NCI-H2081 (cell line): ENCODE measurements around the gene PLAAT1.

ENCODE experiments used
- DNase-seq, 2 experiments: peaks; one replicate each; lab custom pipeline; 2025; lab: John Stamatoyannopoulos, UW

The PLAAT1 gene

GRCh38 chr3:193240850-193241706 lies at the start of gene PLAAT1:
PLAAT1 (plus strand) TSS chr3:193241222; CDS start chr3:193255651, 14,429 bp downstream.
- peak; percentile 95 to 97 for DNase-seq

- DNase-seq: no peak
Observed at GRCh38 chr3:193194371-193194770, 46.7 kb upstream of the PLAAT1 start.

- no peak for DNase-seq
Observed at GRCh38 chr3:193196746-193197145, 44.3 kb upstream of the PLAAT1 start.

GRCh38 chr3:193207290-193208273 lies 33.4 kb upstream of the PLAAT1 start:
- peak in 1 of 2 experiments; percentile 25 for DNase-seq

- DNase-seq: no peak
Observed at GRCh38 chr3:193210618-193211017, 30.4 kb upstream of the PLAAT1 start.

GRCh38 chr3:193211173-193211572 lies 29.8 kb upstream of the PLAAT1 start:
- no peak for DNase-seq

GRCh38 chr3:193211984-193212383 lies 29.0 kb upstream of the PLAAT1 start:
- DNase-seq: no peak

- no peak for DNase-seq
Observed at GRCh38 chr3:193212844-193213243, 28.2 kb upstream of the PLAAT1 start.

GRCh38 chr3:193214445-193214844 lies 26.6 kb upstream of the PLAAT1 start:
- no peak for DNase-seq

GRCh38 chr3:193225302-193226125 lies 15.5 kb upstream of the PLAAT1 start:
- DNase-seq: no peak

- DNase-seq: no peak
Observed at GRCh38 chr3:193228206-193228605, 12.8 kb upstream of the PLAAT1 start.

GRCh38 chr3:193229851-193230420 lies 11.1 kb upstream of the PLAAT1 start:
- no peak for DNase-seq

- no peak for DNase-seq
Observed at GRCh38 chr3:193230610-193231009, 10.4 kb upstream of the PLAAT1 start.

GRCh38 chr3:193231201-193231600 lies 9.8 kb upstream of the PLAAT1 start:
- DNase-seq: no peak

- DNase-seq: no peak
Observed at GRCh38 chr3:193236599-193236998, 4.4 kb upstream of the PLAAT1 start.

- no peak for DNase-seq
Observed at GRCh38 chr3:193237030-193237429, 4.0 kb upstream of the PLAAT1 start.

- peak; percentile 38 to 70 for DNase-seq
Observed at GRCh38 chr3:193240436-193240849, 579 bp upstream of the PLAAT1 start.

- DNase-seq: no peak
Observed at GRCh38 chr3:193241716-193242115, 694 bp downstream of the PLAAT1 start.

GRCh38 chr3:193243571-193243970 lies 2.5 kb downstream of the PLAAT1 start:
- DNase-seq: no peak

GRCh38 chr3:193248848-193249468 lies 7.9 kb downstream of the PLAAT1 start:
- no peak for DNase-seq

GRCh38 chr3:193250492-193250891 lies 9.5 kb downstream of the PLAAT1 start:
- no peak for DNase-seq
